Raji (cell line): ENCODE results near the gene SRCIN1.

Experiments
- POLR2A ChIP-seq: IDR thresholded peaks from 2 replicates; pipeline ENCODE4 v1.6.1; 2011; ENCODE audit warnings: low read depth, low read length, control low read depth; ENCODE audit not compliant: insufficient read depth

SRCIN1 gene

GRCh38 chr17:38603786-38604478 is 1.8 kb downstream of the SRCIN1 start:
- TF ChIP-seq POLR2A = no peak

DNA sequence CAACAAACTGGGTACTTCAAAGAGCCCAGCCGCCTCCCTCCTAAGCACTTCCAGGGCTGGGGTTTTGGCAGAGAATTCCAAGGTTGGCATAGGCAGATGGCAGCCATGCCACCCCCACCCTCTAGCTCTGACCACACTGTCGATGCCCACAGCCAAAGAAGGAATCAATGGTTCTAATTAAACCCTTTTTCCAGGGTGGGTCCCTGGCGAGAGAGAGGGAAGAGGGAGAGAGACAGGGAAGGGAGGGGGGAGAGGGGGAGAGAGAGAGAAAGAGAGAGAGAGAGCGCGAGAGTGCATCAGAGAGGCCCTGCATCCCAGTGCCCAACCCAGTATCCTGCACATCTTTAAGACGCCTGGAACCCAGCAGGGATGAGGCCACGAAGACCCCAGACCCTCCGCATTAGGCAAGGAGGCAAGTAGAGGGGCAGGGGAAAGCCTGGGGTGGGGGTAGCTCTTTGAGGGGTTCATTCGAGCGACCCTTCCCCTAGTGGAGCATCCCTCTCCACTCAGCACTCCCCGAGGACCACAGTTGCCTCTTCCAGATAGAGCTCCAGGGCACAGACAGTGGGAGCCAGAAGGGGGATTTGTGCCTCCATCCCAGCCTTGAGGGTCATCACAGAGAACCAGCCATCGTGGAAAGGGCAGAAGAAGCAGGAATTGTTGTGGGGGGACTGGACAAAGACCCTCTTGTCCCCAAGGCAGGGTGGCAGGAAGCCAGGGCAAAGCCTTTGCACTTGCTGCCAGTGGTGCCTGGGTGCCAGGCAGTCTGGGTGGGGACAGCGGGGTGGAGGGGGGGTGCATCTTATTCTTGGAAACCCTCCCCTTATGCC is 2.6 kb downstream of the SRCIN1 start:
- no peak for TF ChIP-seq POLR2A

DNA sequence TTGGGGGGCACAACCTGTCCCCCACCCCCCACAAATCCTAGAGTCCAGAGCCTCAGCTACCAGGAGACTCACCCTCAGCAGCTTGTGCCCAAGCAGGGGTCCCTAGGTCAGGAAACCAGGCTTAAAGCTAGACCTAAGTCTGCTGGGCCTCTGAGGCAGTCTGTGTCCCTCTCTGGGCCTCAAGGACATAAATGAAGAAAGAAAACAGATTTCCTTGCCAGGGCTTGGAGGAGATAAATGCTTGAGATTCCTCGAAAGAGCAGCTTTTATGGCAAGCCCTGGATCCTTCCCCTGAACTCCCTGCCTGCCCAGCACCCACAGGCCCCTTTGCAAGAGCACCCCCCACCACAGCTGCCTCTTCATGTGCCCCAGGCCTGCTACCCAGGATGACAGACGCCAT is 3.3 kb downstream of the SRCIN1 start:
- TF ChIP-seq POLR2A = no peak

- no peak for TF ChIP-seq POLR2A
These were observed 4.0 kb downstream of the SRCIN1 start for GRCh38 chr17:38601539-38602351.

GRCh38 chr17:38600906-38601305 is 4.8 kb downstream of the SRCIN1 start:
- TF ChIP-seq POLR2A = no peak

DNA sequence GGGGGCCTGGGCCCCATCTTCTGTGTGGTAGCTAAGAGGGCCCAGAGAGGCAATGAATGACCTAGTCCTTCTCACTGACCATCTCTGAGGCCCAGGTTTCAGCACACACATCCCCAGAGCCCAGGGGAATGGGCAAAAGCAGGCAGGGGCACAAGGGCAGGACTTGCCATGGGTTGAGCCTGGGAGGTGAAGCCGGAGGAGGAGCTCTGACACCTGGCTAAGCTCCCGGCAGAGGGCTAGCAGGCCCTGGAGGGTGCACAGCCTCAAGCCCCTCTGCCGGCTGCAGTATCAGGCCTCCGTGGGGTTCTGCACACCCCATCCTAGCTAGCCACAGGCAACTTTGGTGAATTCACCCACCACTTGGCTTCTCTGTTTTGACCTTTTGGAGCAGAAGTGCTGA is 5.3 kb downstream of the SRCIN1 start:
- no peak for TF ChIP-seq POLR2A

DNA sequence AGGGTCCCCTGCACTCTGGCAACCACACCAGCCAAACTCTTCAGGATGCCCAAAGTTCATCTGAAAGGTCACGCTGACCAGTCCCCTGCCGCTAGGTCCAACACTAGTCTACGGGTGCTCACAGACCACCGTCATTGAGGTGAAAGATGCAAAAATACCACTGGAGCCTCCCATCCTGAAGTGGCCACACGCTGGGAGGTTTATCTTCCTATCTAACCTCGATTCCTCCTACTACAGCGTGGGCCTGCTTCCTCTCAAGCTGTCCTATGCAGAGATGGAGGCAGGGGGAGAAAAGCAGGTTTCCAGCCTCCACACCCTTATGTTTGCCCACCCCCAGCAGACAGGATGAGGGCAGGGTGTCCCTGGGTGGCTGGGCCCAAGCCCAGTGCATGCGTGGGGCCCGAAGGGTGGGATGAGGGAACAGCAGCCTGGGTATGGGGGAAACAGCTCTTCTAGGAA is 6.3 kb downstream of the SRCIN1 start:
- no peak for TF ChIP-seq POLR2A

- TF ChIP-seq POLR2A = no peak
These were observed 6.8 kb downstream of the SRCIN1 start for GRCh38 chr17:38598995-38599394.

DNA sequence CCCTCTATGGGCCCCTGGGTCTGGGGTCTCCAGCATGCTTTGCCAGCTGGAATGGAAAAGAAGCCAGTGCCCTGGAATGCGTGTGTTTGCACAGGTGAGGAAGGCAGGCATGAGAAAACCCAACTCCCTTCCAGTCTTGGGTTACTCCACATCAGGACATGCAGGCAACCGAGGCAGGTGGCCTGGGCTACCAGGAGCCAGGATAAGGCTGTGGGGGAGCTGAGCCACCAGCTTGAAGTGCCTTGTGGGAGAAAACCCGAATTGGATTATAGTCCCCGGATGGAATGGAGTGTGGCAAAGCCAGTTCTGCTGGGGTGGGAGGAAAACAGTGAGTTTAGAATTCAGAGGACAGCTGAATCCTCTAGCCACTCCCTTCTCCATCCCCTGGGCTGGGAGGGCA is 7.2 kb downstream of the SRCIN1 start:
- no peak for TF ChIP-seq POLR2A

DNA sequence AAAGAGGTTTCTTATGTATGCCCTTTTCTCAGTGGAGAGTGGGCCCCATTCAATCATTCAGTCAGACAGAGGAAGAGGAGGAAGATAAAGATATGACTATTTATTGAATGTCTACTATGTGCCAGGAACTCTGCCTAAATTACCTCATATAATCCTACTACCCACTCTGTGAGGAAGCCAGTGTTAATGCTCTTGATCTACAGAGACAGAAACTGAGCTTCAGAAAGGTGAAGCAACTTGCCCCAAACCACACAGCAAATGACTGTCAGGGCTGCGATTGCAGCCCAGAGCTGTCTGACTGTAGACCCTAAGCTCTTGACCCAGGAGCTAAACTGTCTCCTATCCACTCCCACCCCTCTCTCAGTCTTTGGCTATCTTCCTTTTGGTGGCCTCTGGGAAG is 8.4 kb downstream of the SRCIN1 start:
- TF ChIP-seq POLR2A = no peak

DNA sequence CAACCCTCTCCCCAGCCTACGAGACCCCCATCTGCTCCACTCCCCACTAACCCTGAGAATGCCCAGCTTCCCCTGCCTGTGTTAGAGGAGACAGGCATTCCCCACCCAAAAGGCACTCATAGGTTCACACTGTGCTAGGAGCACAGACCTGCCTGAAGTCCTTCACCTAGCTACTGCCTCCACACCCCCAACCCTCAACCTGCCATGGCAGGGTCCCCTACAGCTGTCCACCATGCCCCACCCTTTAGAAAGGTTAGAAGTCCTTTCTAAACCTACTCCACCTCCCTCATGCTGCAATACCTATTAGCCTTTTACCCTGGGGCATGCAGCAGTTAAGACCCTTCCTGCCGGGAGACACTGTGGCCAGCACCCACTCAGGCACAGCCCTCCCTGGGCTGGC is 9.1 kb downstream of the SRCIN1 start:
- no peak for TF ChIP-seq POLR2A

DNA sequence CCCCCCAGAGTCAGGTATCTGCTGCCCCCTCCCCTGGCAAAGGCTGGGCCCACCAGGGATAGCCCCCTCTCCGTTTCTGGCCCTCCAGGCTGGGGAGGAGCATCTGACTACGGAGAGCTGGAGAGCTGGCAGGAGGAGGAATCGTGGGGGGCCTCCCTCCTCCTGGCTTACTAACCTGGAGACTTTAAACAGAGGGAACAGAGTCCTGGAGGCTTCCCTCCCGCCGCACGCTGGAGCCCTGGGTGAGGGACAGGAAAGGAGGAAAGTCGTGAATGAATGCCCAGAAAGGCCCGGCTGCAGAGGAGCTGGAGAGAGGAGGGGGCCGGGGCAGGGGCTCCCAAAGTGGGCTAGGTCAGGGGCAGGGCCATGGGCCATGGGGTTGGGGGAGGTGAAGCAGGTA is 9.9 kb downstream of the SRCIN1 start:
- no peak for TF ChIP-seq POLR2A

GRCh38 chr17:38594152-38594551 is 11.6 kb downstream of the SRCIN1 start:
- no peak for TF ChIP-seq POLR2A

GRCh38 chr17:38592487-38592886 is 13.3 kb downstream of the SRCIN1 start:
- no peak for TF ChIP-seq POLR2A

DNA sequence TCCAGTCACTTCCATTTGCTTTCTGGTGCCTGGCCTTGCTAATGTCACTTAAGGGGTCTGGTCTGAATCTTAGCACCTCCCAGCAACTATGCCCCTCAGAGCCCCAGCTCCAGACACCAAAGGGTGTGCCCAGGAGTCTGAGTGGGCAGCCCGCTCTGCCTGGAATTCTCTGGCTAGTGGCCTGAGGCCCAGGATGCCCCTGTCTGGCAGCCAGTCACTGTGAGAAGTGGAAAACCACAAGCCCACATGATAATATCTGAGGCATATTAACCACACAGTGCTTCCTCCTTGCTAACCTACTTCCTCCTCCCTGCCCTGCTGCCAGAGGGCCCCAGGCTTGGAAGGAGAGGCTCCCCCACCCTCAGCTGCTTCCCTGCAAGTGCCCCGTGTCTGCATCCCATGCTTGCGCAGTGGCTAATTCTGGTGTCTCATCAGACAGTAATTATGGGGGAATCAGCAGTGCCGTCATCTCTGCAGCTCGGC is 14.0 kb downstream of the SRCIN1 start:
- no peak for TF ChIP-seq POLR2A
